GM18502 (cell line): ENCODE measurements around the gene PRR36.

ENCODE experiments used
- ATAC-seq: cut with Tn5 transposase; IDR thresholded peaks from one replicate; pipeline ENCODE4 v1.9.1; 2021; ENCODE audit warnings: mild to moderate bottlenecking; ENCODE audit not compliant: unreplicated experiment, poor library complexity

PRR36 gene

DNA sequence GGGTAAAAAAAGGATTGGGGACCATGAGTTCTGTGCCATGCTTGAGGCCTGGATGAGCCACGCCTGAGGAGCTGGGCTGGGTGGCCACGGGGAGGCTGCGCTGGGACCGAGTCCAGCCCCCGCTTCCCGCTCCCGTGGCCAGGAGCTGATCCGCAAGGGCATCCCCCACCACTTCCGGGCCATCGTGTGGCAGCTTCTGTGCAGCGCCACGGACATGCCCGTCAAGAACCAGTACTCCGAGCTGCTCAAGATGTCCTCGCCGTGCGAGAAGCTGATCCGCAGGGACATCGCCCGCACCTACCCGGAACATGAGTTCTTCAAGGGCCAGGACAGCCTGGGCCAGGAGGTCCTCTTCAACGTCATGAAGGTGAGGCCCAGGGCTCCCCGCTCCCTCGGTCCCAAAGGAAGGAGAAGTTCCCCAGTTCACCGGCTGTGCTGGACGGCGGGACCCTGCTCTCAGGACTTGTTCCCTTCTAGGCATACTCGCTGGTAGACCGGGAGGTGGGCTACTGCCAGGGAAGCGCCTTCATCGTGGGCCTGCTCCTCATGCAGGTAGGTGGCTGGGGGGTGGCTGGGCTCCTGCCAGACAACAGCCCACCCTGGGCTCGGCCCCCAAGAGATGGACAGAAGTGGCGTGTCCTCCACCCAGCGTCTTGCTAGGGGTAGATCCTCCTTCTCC is 25.3 kb downstream of the PRR36 start:
- no peak for ATAC-seq

DNA sequence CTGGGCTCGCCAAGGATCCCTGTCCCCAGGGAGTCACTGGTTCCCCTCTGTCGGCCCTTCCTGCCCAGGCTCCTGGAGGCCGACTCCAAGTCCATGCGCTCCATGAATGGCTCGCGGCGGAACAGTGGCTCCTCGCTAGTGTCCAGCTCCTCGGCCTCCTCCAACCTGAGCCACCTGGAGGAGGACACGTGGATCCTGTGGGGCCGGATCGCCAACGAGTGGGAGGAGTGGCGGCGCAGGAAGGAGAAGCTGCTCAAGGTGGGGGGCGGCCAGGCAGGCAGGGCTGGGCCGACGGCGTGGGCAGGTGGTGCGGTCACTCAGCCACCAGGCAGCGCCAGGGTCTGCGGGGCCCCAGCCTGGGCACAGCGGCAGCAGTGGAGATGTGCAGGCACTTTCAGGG is 26.5 kb downstream of the PRR36 start:
- ATAC-seq, result no peak

DNA sequence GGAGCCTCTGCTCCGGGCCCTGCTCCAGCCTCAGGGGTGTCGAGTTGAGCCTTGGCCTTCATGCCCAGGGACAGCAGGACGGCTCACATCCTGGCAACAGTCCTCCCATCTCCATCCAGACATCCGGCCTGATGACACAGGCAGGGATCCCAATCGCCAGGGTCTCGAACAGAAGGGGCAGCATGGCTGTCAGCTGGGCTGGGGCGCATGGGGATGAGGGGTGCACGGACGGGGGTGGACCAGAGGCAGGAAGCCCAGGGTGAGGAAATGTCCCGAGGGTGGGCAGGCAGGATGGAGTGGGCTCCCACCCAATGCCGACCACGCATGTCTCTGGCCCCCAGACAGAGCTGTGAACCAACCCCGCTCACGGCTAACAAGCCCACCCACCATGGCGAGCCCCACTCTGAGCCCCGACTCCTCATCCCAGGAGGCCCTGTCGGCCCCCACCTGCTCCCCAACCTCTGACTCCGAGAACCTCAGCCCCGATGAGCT is 28.0 kb downstream of the PRR36 start:
- no peak for ATAC-seq

DNA sequence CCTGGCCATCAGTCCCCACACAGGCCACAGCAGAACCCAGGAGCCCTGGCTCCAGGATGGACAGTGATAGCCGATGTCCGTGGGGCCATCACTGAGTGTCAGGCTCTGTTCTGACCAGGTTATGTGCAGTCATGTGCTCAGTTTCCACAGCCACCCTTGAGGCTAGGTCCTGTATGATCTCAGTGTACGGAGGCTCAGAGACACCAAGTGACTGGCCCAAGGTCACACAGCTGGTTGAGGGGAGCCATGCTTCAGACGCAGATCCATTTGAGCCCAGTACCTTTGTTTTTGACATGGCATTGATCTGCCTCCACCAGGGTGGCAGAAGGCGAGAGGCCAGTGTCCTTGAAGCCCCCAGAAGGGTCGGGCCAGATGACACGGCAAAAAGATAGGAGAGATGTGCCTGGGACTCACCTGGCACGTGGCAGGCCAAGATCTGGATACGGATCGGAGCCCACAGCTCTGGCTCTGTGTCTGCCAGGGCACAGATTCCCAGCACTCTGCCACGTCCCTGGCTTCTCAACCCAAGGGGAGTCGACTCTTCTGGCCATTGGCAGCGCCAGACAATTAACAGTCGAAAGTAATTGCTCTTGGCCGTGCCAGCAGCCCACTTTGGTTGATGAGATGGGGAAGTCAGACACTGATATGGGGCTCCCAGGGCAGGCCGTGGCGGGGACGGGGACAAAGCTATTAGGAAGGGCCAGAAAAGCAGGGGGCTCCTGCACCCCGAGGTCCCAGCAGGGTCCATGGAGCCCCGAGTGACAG is 28.6 kb downstream of the PRR36 start:
- no peak for ATAC-seq

DNA sequence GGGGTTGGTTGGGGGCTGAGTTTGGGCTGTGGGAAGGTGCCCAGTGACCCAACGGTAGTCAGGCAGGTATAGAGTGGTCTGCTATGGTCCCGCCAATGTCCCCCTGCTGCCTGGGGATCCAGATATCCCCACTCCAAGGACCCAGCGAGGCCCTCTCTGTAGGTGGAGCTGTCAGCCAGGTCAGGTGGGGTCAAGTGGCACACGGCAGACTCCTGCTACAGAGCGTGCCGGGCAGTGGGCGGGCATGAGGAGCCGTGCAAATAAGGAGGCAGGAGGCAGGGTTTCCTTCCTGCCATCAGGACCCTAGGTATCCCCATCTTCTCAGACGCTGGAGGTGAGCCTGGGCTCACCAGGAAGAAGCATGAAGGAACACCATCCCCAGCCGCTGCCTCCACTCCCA is 29.2 kb downstream of the PRR36 start:
- no peak for ATAC-seq

DNA sequence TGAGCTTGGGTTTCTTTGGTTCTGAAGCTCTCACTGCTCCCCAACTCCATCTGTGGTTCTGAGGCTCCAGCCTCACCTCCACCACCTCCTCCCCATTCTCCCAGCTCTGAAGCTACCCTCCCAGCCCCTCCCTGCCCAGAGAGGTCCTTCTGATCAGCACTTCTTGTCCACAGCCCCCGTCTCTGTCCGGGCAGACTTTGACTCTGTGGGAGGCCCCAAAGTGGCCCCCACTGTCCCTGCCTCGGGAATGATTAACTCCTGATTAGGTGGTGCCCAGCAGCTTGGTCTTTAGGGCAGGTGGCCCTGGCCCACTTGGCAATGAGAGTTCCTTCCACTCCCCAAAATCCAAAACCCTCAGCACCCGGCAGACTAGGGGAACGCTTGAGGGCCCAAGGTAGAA is 29.8 kb downstream of the PRR36 start:
- ATAC-seq, result no peak

DNA sequence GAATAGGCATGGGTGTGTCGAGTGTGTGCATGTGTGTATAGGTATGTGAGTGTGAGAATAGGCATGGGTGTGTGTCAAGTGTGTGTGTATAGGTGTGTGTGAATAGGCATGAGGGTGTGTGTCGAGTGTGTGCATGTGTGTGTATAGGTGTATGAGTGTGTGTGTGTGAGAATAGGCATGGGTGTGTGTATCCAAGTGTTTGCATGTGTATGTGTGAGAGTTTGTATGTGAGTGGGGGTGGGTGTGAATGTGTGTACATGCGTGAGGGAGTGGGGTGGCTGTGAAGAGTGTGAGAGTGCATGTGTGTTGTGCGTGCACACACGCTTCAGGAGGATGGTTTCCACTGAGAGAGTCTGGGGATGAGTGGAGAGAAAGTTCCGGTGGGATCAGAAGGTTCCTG is 30.7 kb downstream of the PRR36 start:
- ATAC-seq, result no peak

DNA sequence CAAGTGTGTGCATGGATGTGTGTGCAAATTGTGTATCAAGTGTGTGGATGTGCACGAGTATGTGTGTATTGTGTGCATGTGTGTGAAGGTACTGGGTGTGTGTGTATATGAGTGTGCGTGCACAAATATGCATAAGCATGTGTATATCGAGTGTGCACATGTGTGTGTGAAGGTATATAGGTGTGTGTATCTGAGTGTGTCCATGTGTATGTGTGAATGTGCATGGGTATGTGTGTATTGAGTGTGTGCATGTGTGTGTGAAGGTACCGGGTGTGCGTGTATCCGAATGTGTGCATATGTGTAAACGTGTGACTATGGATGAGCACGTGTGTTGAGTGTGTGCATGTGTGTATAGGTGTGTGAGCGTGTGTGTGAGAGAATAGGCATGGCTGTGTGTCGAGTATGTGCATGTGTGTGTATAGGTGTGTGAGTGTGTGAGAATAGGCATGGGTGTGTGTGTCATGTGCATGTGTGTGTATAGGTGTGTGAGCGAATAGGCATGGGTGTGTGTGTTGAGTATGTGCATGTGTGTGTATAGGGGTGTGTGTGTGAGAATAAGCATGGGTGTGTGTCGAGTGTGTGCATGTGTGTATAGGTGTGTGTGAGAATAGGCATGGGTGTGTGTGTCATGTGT is 31.4 kb downstream of the PRR36 start:
- ATAC-seq, result no peak

DNA sequence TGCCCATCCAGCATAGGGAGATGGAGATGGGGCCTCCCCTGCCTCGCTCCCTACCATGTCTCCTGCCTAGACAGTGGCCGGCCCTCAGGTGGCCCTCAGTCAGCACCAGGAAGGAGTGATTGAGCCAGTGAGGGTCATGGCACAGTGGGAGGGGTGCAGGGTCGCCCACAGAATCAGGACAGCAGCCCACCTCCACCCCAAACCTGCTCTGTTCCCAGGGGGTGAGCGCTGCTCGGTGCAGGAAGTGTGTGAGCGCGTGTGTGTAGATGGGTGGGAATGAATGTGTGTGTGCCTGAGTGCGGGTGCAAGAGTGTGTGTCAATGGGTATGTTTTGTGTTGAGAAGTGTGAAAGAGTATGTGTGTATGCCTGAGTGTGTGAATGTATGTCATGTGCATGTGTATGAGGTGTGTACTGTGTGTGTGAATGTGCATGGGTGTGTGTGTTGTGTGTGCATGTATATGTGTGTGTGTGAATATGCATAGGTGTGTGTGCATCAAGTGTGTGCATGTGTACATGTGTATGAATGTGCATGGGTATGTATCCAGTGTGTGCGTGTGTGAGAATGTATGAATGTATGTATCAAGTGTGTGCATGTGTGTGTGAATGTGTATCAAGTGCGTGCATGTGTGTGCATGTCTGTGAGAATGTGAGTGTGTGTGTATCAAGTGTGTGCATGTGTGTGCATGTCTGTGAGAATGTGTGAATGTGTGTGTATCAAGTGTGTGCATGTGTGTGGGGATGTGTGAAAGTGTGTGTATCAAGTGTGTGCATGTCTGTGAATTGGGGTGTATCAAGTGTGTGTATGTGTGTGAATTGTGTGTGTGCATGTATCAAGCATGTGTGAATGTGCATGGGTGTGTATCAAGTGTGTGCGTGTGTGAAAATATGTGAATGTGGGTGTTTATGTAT is 32.2 kb downstream of the PRR36 start:
- no peak for ATAC-seq

DNA sequence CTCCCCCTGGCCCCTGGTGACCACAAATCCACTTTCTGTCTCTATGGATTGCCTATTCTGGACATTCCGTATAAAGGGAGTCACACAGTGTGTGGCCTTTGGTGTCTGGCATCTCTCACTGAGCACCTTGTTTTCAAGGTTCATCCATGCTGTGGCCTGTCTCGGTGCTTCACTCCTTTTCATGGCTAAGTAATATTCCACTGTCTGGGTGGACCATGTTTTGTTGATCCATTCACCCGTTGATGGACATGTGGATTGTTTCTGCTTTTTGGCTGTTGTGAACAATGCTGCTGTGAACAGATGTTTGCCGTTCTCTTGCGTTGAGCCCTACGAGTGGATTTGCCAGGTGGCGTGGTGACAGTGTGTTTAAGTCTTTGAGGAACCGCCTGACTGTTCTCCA is 33.6 kb downstream of the PRR36 start:
- ATAC-seq, result no peak

DNA sequence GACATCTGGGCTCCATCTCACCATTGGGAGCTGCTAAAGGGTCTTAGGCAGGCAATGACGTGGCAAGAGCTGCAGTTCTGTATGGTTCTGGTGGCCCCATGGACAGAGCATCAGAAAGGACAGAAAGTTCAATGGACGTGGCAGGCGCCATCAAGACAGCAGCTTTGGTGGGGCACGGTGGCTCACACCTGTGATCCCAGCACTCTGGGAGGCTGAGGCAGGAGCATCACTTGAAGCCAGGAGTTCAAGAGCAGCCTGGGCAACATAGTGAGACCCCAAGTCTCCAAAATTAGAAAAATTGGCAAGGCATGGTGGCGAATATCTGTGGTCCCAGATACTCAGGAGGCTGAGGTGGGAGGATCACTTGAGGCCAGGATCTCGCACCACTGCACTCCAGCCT is 34.7 kb downstream of the PRR36 start:
- ATAC-seq, result no peak

DNA sequence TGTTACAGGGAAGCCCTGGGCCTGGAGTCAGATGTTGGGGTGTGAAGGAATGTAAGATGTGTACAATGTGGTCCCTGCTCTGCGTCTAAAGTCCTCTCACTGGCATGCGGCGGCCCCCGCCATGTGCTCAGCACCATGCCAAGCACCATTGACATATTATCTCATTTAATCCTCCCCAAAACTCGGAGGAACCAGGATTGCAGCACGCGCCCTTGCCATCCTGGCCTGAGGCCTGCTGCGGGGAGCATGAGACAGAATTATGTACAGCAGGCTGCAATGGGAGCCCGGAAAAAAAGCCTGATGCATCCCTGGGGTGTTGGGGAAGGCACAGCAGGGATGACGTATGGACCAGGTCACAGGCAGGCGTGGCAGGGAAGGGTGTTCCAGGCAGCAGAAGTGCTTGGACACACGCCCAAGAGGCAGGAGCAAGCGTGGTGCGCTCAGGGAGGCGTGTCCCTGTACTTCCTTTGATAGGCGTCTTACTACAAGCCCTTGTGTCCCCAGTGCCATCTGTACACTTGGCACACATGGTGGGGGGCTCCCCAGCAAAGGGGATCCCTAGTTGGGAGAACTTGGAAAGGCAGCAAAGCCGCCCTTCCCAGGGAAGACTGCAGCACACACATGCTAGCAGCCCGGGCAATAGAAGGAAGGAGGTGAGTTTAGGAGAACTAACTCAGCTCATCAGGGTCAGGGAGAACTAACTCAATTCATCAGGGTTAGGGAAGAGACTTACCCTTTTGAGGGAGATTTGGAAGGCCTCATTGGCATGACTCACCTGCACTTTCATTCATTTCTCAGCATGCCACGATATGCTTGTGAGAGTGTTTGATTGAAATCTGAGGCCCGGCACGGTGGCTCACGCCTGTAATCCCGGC is 40.7 kb downstream of the PRR36 start:
- no peak for ATAC-seq

DNA sequence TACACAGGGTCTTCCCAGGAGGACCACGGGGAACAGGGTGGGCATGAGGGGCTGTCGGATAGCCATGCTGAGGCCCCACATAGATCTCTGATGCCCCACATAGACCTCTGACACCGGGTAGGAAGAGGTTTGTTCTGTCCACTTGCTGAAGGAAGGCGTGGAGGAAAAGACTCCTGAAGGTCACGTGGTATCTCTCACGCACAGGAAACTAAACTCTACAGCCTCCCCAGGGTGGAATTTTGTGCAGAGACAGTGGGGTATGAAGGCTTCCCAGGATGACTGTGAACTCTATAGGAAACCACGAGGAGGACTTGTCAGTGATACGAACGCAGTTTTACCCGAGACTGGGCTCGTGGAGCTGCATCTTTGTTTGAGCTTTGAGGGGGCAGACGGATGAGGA is 41.4 kb downstream of the PRR36 start:
- no peak for ATAC-seq

DNA sequence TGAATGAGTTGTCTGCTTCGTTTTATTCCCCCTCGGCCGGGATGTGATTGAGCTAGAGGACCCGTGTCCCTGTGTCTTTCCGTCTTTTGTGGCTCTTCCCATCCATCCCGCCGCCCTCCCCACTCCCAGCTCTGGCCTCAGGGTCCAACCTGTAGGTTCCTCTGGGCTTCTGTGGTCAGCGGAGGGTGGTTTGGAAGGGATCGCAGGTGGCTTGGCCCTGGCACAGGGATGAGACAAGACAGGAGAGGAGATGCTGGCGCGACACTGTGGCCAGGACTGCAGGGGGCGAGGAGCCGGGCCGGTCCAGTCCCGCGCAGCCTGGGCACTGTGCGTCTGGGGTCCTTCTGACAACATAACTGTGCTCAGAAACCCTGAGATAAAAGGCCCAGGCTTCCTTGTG is 42.2 kb downstream of the PRR36 start:
- ATAC-seq, result no peak

DNA sequence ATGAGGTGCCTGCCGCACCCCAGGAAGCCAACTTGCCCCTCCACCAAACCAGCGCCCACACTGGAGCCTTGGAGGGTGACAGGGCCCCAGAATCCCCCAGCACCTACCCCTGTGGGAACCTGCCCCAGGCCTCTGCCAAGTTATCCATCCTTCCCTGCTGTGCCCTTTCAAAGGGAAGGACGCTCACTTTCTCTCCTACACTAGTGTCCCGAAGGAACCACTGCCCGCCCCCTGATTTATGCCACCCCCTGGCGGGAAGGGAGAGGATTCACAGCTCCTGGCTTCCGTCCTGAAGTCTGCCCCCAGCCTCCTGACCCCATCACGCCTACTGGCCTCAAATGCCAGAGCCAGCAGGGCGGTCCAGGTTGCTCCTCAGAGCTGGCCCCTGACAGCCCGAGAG is 42.7 kb downstream of the PRR36 start:
- ATAC-seq, result no peak

DNA sequence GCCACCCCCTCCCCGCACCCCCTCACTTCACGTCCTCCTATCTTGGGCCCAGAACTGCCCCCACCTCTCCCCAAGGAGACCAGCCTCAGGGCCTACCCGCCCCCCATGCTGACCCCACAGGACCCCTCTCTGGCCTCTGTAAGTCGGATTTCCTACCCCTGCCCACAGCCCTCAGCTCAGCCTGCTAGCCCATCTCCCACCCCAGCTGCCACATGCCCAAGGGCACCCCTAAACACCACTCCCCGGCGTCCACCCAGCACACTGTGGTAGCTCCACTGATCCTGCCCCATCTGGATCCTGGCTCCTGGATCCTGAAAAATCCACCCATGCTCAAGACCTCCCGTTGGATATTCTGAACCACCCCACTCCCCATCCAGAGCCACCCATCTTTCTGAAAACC is 43.4 kb downstream of the PRR36 start:
- no peak for ATAC-seq

DNA sequence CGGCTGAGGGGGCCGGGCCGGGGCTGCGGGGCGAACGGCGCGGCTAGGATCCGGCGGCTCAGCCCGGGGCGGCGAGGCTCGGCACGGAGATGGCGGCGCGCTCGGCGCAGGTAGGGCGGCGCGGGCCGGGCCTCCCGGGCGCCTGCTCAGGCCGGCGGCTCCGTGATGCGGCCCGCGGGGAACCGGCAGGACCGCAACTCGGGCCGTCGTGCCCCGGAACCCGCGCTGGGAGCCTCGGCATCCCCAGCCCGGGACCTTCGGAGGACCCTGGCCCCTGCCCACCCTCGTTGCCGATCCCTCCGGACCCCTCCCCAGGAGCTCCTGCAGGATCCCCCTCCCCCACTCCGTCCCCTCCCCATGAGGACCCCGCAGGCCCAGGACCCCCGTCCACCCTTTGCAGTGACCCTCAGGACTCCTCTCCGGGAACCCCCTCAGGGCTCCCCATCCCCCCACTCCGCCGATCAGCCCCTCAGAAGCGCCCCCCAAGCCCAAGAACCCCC is 43.9 kb downstream of the PRR36 start:
- no peak for ATAC-seq

DNA sequence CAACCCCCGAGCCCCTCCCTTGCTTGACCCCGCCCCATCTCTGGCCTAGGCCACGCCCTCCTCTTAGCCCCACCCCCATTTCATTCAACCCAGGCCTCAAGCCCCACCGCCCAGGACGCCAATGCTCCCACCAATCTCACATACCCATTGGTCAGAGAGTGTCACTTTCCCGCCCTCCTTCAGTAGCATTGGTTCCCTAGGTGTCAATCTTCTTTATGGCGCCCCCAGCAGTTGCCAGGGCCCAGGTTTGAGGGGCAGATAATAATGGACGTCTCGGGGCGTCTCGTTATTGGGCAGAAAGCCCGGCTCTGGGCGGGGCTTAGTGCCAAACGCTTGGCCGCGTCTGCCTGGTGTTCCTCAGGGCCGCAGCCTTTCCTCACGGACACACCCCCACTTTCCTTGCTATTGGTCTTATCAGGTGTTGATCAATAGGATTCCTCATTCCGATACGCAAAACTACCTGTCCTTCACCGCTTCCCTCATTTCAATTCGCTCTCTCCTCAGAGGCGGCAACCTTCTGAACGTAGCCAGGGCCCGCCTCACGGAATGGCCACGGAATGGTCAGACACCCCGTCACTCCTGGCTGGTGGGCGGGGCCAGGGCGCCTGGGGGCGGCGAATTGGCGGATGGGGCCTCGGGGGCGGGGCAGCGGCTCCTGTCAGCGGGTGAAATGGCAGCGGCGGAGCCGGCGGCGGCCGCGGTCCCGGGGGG is 44.5 kb downstream of the PRR36 start, which contains the start of gene EVI5L:
Gene EVI5L (plus strand): TSS at position 658 of the 711 bp plus-strand sequence. CDS start 16,325 bp downstream, outside the sequence.
- peak; percentile 86 for ATAC-seq

DNA sequence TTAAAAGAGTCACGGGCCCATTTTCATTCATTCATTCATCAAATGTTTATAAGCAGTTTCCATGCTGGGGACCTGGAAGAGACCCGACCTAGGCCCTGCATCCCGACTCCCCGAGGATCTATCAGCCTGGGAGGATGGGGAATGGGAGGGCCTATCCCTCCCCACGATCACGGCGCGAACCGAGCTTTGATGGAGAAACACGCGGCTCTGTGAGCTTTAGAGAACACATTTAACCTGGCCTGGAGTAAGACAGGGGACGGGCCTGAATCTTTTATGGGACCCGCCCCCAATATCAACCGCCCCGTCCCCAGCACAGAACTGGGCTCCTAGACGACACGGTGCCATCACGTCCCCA is 45.0 kb downstream of the PRR36 start:
- ATAC-seq, result no peak
